Pancreas (tissue), 10 donors: ENCODE results near the gene KCNC3. TPM values are rescaled to one million over a fixed set of nuclear protein-coding genes. Genes with fewer than 3 reads are reported as not detected.

ENCODE experiments used
- ATAC-seq, 4 donors: fragments of 200-7000 bp; cut with Tn5 transposase; one replicate each; pipeline versions ENCODE4 v1.8.0 to v1.9.1; 2020; ENCODE audit warnings: mild to moderate bottlenecking in 4 of 4, moderate library complexity in 4 of 4
- DNase-seq, 6 donors: peaks; one replicate each; pipeline ENCODE4 v3.0.0-alpha.2; 2020
- FAIRE-seq: peaks from 2 replicates; lab custom pipeline; 2012; peaks lifted over from hg19 to GRCh38; lab: Jason Lieb, UNC
- H3K27ac ChIP-seq, 4 donors: fragments of 200-600 bp; sonication (generic); 1 replicate in 3 of 4; 2 replicates in 1 of 4; pipeline versions ENCODE4 v1.5.0 to v1.8.0; 2020
- H3K27me3 ChIP-seq, 4 donors: fragments of 200-600 bp; one replicate each; pipeline ENCODE4 v1.8.0; 2021
- H3K36me3 ChIP-seq, 3 donors: fragments of 200-600 bp; sonication (generic) in 1 of 3; one replicate each; pipeline versions ENCODE4 v1.5.0 to v1.8.0; 2020 to 2021
- H3K4me1 ChIP-seq, 3 donors: fragments of 200-600 bp; one replicate each; pipeline ENCODE4 v1.8.0; 2021
- H3K4me3 ChIP-seq, 4 donors: fragments of 200-600 bp; sonication (generic) in 2 of 4; one replicate each; pipeline versions ENCODE4 v1.5.0 to v1.8.0; 2020 to 2021
- H3K9me3 ChIP-seq, 4 donors: fragments of 200-600 bp; one replicate each; pipeline ENCODE4 v1.8.0; 2021
- WGBS, 2 donors: extraction: QIAGEN DNeasy Blood & Tissue Kit; methylation state at CpG; one replicate each; pipeline ENCODE4 v1.1.7; 2013; 5-methylcytosine and 5-hydroxymethylcytosine counted together
- intact Hi-C, 3 donors: fragments of 100-400 bp; cut with DNase I; formaldehyde crosslinking; loops; one replicate each; pipeline versions ENCODE4 v1.11.1 to v1.14.2; 2022
- polyA plus RNA-seq, 2 donors: library from polyadenylated mRNA; stranded (reverse); fragments of 200-250 nt; gene quantifications; one replicate each; pipeline ENCODE4 v1.2.3, GENCODE V29; 2013
- total RNA-seq, 6 donors: library from RNA; stranded (reverse); fragmentation: NEBNext Ultra II Directional in 4 of 6; extraction: Animal tissue kit (Norgen Biotek cat#: 25700) in 4 of 6; gene quantifications; one replicate each; pipeline versions ENCODE4 v1.2.1 to v1.2.4, GENCODE V29; 2021 to 2023
- TF ChIP-seq, protein P1 (sequence below), 4 donors: fragments of 200-600 bp; sonication (generic) in 3 of 4; IDR thresholded peaks; one replicate each; pipeline versions ENCODE4 v1.5.0 to v1.8.0; 2021; ENCODE audit warnings: antibody characterized with exemption in 4 of 4
- donor health status: healthy with polysubstance abuse.
- donor health status: DM: no; HTN: no; CAD: no; lungs with moderate emphysema.
- donor health status: DM: no; HTN: no; CAD: no.
- donor health status: control.
- donor health status: control.
- donor health status: Bipolar disorder and iron deficiency.
- donor health status: DM: yes; HTN: yes; CAD: no.
- donor health status: DM: no; HTN: no; CAD: no.
- donor health status: DM: no; HTN: no; CAD: no.
- donor health status: DM: yes; HTN: yes; CAD: no.

The KCNC3 gene
- total and polyA plus RNA-seq, 8 donors, result 2.4 to 7.1 (median 3.6) TPM

- TF ChIP-seq, protein P1, sequence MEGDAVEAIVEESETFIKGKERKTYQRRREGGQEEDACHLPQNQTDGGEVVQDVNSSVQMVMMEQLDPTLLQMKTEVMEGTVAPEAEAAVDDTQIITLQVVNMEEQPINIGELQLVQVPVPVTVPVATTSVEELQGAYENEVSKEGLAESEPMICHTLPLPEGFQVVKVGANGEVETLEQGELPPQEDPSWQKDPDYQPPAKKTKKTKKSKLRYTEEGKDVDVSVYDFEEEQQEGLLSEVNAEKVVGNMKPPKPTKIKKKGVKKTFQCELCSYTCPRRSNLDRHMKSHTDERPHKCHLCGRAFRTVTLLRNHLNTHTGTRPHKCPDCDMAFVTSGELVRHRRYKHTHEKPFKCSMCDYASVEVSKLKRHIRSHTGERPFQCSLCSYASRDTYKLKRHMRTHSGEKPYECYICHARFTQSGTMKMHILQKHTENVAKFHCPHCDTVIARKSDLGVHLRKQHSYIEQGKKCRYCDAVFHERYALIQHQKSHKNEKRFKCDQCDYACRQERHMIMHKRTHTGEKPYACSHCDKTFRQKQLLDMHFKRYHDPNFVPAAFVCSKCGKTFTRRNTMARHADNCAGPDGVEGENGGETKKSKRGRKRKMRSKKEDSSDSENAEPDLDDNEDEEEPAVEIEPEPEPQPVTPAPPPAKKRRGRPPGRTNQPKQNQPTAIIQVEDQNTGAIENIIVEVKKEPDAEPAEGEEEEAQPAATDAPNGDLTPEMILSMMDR (IDR thresholded peaks at IDR 0.05), result no peak
These were observed 32.3 kb upstream of the KCNC3 start for GRCh38 chr19:50361290-50362029.

DNA sequence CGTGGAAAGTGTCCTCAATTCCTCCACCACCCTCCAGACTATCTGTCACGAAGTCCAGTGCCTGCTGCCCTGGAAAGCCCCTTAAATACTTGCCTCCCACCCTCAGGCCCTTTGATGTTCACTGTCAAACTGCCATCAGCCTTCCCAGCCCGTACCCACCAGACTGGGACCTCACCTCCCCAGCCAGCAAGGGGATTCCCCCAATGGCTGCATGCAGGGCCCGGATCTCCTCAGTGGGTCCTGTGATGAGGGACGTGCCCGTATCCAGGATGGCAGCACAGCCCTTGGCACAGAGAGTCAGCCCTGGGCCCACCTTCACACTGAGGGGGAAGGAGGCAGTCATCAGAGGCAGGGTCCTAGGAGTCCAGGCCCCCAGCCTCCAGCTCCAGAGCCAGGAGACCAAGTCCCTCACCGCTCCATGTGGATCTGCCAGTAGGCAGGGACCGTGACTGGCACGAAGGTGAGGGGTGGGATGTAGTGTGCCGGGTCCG, 30.2 kb upstream of the KCNC3 start:
- no peaks in the 10 kb centered on the region for H3K36me3 ChIP-seq
- ATAC-seq (no peak), DNase-seq (peak in 2 of 6 donors; percentile 19 to 57), FAIRE-seq (no peak)
- H3K27me3 ChIP-seq, result no peaks in the 10 kb centered on the region
- TF ChIP-seq, protein P1 (IDR thresholded peaks at IDR 0.05), result no peak
- no peak overlapping the region for H3K4me3 ChIP-seq
- intact Hi-C loops, result loop anchor here in 2 of 3 donors (5.0 to 10.0 kb wide), 2 partner anchors 105 to 423 kb away; no protein-coding TSS in a partner anchor
- H3K27ac ChIP-seq, result no peak overlapping the region
- no peaks in the 10 kb centered on the region for H3K9me3 ChIP-seq
- H3K4me1 ChIP-seq, result no peaks in the 10 kb centered on the region
- 94 to 96% methylated on average over 10 to 11 of the region's 11 CpGs for WGBS, 2 donors

More at GRCh38 chr19:50361290-50362029, 32.3 kb upstream of the KCNC3 start:
- intact Hi-C loops, result loop anchor here in 1 of 3 donors (5.0 kb wide), 1 partner anchor 101 kb away; no protein-coding TSS in a partner anchor
- no peak for DNase-seq
- Histone ChIP-seq H3K4me1 (no peaks in the 10 kb centered on the region), H3K4me3 (no peak overlapping the region), H3K9me3 (no peaks in the 10 kb centered on the region), H3K36me3 (no peaks in the 10 kb centered on the region), H3K27me3 (no peaks in the 10 kb centered on the region), H3K27ac (no peak overlapping the region)
- ATAC-seq, result no peak
- WGBS, 2 donors, result 92 to 95% methylated on average over 6 to 7 of the region's 7 CpGs
- FAIRE-seq, result no peak

DNA sequence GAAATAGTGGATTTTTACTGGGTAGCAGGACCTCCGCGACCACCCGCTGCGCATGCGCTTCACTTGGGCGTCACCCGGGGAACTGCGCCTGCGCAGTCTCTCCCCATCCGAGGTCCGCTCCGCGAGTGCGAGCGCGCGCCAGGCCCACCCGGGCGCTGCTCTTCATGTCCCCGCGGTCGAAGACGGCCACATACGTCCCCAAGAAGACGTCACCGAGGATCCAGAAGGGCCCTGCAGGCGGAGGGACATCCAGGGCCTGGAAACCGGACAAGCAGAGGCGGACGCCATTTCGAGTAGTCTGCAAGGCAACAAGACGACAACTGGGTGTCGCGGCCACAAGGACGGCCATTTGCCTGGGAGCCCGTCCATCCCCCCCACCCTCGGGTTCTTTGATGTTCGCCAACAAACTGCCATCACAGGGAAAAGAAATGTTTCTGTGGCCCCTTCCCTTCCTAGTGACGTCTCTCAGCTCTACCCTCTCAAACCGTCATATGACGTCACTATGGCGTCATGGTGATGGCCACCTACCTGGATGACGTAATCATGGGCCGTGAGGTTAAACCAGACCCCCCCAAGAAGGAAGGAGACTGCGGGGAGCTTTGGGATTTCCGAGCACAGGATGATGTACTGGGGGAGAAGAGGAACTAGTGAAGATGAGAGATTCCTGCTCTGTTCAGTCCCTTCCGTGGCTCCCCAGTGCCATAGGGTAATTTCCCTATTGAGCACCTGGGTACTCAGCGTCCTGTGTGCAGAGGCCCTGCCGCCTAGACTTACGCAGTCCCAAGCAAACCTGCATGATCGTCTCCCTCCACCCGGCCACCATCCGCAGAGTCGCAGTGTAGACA, 29.5 kb upstream of the KCNC3 start:
- H3K4me1 ChIP-seq, result no peaks in the 10 kb centered on the region
- FAIRE-seq, result no peak
- H3K36me3 ChIP-seq, result no peaks in the 10 kb centered on the region
- peak; percentile 69 to 79 (median 72) for ATAC-seq
- peak overlapping the region; percentile 10 to 53 (median 28) for H3K4me3 ChIP-seq
- peak overlapping the region in 3 of 4 donors; percentile 73 to 89 (median 89) for H3K27ac ChIP-seq
- peak; percentile 69 to 91 (median 80) for DNase-seq
- H3K9me3 ChIP-seq, result no peaks in the 10 kb centered on the region
- intact Hi-C loops, result loop anchor here in 2 of 3 donors (5.0 to 10.0 kb wide), 2 partner anchors 106 to 424 kb away; no protein-coding TSS in a partner anchor
- no peaks in the 10 kb centered on the region for H3K27me3 ChIP-seq
- TF ChIP-seq, protein P1 (IDR thresholded peaks at IDR 0.05), result no peak
- WGBS, 2 donors, result 26% methylated on average over 54 of the region's 54 CpGs

- H3K27ac ChIP-seq, result peak overlapping the region; percentile 73 to 89 (median 85)
- 6 to 8% methylated on average over 53 to 54 of the region's 54 CpGs for WGBS, 2 donors
- TF ChIP-seq, protein P1 (IDR thresholded peaks at IDR 0.05), result peak; percentile 71 to 81 (median 77)
- DNase-seq (peak; percentile 67 to 88 (median 83)), FAIRE-seq (no peak), ATAC-seq (peak; percentile 76 to 90 (median 86))
- peak overlapping the region; percentile 23 to 53 (median 42) for H3K4me3 ChIP-seq
- H3K4me1 ChIP-seq, result no peaks in the 10 kb centered on the region
- H3K9me3 ChIP-seq, result no peaks in the 10 kb centered on the region
- no peaks in the 10 kb centered on the region for H3K36me3 ChIP-seq
- intact Hi-C loops, result loop anchor here in 2 of 3 donors (5.0 to 10.0 kb wide), 2 partner anchors 107 to 425 kb away; no protein-coding TSS in a partner anchor
- H3K27me3 ChIP-seq, result no peaks in the 10 kb centered on the region
These were observed 28.3 kb upstream of the KCNC3 start for GRCh38 chr19:50357178-50358100.
